Breast epithelium (tissue), 3 donors: ENCODE results near the gene PDLIM5.

Experiments
- POLR2A ChIP-seq: fragments of 450-650 bp; IDR thresholded peaks from one replicate; pipeline ENCODE4 v1.6.1; 2016; ENCODE audit warnings: antibody characterized with exemption, mild to moderate bottlenecking, moderate library complexity
- TF ChIP-seq, protein P1 (sequence below), 3 donors: fragments of 450-650 bp; IDR thresholded peaks; one replicate each; pipeline ENCODE4 v1.5.1; 2016 to 2017; ENCODE audit warnings: antibody characterized with exemption in 3 of 3, mild to moderate bottlenecking in 3 of 3, moderate library complexity in 3 of 3

DNA sequence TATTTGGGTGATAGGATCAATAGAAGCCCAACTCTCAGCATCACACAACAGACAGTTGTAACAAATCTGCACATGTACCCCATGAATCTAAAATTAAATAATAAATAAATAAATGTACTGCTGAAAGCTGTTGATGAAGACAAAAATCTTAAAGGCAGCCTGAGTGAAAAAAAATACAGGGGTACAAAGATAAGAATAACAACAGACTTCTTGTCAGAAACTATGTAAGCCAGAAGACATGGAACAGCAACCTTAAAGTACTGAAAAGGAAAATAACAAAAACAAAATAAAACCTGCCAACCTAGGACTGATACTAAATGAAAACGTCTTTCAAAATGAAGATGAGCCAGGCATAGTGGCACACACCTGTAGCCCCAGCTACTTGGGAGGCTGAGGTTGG, 25.0 kb upstream of the PDLIM5 start:
- TF ChIP-seq, protein P1, sequence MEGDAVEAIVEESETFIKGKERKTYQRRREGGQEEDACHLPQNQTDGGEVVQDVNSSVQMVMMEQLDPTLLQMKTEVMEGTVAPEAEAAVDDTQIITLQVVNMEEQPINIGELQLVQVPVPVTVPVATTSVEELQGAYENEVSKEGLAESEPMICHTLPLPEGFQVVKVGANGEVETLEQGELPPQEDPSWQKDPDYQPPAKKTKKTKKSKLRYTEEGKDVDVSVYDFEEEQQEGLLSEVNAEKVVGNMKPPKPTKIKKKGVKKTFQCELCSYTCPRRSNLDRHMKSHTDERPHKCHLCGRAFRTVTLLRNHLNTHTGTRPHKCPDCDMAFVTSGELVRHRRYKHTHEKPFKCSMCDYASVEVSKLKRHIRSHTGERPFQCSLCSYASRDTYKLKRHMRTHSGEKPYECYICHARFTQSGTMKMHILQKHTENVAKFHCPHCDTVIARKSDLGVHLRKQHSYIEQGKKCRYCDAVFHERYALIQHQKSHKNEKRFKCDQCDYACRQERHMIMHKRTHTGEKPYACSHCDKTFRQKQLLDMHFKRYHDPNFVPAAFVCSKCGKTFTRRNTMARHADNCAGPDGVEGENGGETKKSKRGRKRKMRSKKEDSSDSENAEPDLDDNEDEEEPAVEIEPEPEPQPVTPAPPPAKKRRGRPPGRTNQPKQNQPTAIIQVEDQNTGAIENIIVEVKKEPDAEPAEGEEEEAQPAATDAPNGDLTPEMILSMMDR (IDR thresholded peaks at IDR 0.05) = no peak
- TF ChIP-seq POLR2A = no peak
